ENCODE measurements around the gene ANKFY1.

- no peak for TF ChIP-seq CTCF (IDR thresholded peaks at IDR 0.05)
- peak in 1 of 4 donors; percentile 2 for TF ChIP-seq POLR2AphosphoS5 (IDR thresholded peaks at IDR 0.05)
- no peak for TF ChIP-seq POLR2A (IDR thresholded peaks at IDR 0.05)
- TF ChIP-seq EP300 (IDR thresholded peaks at IDR 0.05) = no peak
Measured at GRCh38 chr17:4161967-4162305, 101.8 kb downstream of the ANKFY1 start.
